NCI-H510A treated with DMSO at 0.1 percent for 48 hours (cell line): ENCODE measurements around the gene TTLL8.

Experiments
- DNase-seq: peaks from one replicate; lab custom pipeline; 2025; lab: John Stamatoyannopoulos, UW

Gene TTLL8

DNA sequence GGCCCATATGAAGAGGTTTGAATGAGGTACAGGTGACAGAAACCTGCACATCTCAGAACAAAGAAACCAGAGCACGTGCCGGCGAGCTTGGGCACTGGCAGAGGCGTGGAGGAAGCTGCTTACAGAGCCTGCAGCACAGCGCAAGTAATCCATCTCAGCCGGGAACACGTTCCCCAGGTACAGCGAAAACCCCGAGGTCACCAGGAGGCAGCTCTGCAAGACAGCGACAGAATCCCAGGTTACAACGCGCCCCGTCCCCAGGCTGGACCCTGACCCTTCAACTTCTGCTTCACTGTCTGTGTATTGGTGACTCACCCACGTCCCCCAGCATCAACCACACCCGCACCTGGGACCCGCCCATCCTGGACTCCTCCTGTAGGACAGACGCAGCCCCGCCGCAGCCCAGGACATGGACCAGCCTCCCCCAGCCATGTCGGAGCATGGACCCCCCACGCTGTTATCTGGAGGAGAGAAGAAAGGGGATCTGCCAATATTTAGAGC, 24.9 kb upstream of the TTLL8 start:
- DNase-seq = no peak

DNA sequence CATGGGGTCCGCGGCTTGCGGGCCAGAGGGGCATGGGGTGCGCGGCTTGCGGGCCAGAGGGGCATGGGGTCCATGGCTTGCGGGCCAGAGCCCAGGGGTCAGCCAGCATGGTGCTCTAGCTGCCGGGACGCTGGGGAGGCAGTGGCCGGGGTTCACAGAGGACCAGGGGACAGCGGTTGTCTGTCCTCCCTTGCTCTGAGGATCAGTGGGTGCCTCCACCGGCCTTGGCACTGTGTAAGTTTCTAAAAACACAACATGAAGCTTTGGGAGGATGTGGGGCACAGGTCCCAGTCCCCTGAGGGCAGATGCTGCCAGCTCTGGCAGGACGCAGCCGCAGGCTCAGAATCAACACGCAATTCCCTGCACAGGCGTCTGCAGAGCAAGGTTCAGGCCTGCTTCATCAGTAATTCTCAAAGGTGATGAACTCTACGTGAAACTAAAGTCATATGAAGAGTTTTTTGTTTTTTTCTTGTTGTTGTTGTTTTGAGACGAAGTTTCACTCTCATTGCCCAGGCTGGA, 24.2 kb upstream of the TTLL8 start:
- DNase-seq = no peak

DNA sequence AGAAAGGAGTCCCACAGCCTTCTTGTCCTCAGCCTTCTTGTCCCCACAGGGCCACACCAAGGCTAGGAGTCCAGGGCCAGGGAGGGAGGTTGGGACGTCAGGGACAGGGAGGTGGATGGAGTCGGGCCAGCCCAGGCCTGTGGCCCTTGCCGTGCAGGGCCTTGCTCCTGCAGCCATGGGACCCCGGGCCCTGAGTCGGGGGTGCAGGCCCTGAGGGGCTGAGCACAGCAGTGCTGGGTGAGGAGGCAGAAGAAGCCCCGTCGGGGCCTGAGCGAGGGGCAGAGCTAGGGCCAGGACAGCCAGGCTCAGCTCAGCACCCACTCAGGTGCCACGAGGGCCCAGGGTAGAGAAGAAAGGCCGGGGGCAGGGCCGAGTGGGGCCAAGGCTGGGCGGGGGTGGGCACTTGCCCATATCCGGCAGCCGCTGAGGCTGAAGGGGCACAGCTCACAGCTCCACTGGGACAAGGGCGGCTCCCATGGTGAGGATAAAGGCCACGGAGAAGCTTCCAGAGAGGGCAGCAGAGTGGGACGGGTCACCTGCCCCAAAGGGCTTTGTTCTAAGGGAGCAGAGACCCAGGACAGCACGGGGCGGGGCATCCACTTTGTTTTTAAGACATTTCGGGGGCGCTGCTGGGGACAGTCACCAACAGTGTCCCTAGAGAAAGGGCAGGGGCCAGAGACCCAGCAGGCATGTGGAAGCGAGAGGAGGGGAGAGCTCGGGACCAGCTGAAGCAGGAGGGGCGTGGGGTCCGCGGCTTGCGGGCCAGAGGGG, 23.5 kb upstream of the TTLL8 start:
- DNase-seq = no peak

DNA sequence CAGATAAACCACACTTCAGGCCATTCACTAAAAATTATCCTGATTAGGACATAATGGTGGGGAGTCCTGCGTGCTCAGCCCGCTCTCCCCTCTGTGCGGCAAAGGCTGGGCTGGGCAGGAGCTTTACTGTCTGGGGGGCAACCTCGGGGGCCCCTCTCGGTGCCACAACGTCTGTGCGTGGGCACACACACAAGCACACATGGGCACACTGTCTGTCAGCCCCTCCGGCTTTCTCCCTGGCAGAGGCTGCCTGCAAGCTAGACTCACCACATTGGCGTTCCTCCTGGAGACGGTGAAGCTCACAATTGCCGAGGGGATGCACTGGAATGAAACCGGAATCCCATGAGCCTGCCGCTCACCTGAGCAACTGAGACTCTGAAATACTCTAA, 22.0 kb upstream of the TTLL8 start:
- no peak for DNase-seq

DNA sequence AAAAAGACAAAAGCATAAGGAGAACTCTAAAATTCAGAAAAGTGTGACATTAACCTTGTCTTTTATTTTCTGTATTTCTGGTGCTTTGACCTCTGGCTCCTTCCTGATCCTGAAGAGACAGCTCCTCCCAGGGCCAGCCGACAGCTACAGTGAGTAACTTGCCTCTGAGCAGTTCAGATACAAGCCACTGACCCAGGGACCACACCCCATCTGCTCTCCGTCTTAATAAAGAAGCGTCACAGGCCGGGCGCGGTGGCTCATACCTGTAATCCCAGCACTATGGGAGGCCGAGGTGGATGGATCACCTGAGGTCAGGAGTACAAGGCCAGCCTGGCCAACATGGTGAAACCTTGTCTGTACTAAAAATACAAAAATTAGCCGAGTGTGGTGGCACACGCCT, 20.7 kb upstream of the TTLL8 start:
- no peak for DNase-seq

DNA sequence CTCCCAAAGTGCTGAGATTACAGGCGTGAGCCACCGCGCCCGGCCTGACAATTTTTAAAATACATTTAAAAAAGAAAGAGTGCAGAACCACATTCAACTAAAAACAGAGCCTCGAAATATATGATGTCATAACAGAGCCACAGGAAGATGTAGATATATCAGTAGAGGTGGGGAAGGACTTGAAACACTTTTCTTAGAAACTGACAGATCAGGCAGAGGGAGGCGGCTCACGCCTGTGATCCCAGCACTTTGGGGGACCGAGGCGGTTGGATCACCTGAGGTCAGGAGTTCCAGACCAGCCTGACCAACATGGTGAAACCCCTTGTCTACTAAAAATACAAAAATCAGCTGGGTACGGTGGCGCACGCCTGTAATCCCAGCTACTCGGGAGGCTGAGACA, 20.1 kb upstream of the TTLL8 start:
- DNase-seq = no peak

DNA sequence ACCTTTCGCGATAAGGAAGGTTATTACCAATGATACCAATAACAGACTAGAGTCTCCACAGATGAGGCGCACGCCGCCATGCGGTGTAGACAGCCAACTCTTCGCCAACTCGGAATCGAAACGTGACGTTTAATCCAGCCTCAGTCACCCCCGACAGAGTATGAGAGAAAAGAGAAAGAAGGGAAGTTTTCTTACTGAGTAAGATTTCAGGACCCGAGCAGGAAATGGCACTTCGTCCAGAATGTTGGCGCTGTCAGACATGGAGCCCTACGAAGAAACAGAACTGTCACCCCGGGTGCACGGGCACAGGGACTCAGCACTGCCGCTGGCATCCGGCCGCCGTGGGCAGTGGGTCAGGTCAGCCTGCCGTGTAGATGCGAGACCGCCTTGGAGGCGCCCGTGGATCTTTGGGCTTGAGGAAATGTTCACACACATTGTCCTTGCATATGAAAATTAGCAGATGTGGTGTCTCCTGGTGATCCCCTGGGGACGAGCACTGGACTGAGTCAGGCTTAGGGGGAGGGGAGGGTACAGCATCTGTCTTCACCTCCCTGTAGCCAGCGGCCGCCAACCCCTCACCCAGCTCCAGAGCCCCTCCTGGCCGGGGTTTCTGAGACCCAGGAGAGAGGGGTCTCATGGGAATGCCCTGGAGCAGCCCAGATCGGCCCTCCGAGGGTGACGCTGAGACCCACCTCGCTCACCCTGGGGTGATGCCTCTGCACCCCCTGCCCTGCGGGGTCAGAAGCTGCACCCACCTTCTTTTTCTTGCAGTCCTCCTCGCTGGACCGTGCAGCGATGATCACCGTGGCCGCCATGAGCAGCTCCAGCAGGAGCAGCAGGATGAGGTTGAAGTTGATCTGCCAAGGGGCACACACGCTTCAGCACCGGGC, 18.8 kb upstream of the TTLL8 start:
- DNase-seq = no peak

DNA sequence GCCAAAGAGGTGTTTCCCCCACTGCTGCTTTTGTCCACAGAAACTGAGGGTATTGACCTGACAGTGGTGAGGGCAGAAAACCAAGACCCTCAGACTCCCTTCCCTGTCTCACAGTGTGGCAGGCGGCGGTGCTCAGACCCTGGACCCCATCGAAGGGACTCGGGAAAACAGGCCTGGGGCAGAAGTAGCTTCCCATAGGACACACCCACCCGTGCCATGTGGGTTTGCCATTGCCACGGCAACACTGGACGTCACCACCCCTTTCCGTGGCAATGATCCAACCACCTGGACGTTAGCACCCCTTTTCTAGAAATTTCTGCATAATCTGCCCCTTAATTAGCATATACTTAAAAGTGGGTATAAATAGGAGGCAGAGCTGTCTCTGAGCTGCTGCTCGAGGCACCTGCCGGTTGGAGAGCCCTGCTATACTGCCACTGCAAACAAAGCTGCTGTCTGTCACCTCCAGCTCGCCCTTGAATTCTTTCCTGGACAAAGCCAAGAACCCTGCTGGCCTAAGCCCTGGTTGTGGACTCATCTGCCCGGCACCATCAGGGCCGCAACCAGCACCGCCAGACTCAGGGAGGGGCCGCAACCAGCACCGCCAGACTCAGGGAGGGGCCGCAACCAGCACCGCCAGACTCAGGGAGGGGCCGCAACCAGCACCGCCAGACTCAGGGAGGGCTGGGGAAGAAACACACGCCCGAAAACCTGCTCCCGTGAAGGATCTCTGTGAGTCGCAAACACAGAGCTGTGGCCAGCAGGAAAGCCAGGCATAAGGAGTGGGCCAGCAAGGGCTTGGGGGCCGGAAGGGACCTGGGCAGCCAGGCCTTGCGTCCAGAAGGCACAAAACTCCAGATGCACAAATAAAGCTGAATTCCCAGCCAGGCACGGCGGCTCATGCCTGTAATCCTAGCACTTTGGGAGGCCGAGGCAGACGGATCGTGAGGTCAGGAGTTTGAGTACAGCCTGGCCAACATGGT, 16.7 kb upstream of the TTLL8 start:
- DNase-seq = peak; percentile 71

- DNase-seq = no peak
These were observed 16.0 kb upstream of the TTLL8 start for GRCh38 chr22:50074056-50074455.

- DNase-seq = no peak
These were observed 14.8 kb upstream of the TTLL8 start for GRCh38 chr22:50072714-50073538.

DNA sequence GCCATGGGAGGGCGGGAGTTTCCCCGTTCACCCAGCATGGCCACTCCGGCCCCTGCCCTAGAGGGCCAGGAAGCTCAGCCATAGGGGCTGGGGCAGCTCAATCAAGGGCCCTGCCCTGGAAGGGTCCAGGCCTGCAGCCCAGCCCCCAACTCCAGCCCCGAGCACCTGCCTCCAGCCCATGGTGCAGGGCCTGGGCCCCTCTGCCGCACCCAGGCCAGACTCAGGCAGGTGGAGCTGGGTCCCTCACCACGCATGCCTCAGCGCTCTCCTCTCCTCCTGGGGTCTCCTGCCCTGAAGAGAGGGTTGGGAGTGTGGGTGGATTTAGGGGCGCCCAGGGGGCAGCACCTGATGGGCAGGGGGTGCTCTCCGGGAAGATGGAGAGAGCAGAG, 14.1 kb upstream of the TTLL8 start:
- no peak for DNase-seq

DNA sequence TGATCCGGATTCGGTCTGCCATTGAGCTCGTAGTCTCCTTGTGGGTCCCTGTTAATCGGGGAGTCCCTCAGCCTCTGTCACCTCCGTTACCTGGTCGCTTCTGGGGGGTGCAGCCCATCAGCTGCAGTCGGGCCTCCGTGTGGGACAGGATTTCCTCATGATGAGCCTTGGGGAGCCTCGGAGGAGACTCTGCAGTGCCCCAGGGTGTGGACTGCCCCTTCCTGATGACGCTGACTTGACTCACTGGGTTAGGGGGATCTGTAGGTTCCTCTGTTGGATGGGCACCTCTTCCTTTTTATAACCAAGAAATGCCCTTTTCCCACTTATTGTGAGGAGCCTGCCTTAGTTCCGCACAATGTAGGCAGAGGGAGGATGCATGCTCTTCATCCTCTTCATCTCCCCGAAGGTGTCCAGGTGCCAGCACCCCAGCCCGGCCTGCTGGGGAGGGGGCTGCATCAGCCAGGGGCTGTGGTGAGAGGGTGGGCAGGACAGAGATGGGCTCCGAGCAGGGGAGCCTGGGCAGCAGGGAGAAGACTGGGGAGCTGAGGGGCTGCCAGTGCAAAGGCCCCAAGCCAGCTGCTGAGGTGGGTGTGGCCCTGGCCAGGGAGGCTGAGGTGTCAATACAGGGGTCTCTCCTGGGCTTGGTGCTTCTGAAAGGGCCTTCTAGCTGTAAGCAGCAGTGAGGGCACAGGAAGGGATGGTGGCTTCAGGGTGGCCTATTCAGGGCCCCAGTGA, 13.5 kb upstream of the TTLL8 start:
- DNase-seq = no peak

DNA sequence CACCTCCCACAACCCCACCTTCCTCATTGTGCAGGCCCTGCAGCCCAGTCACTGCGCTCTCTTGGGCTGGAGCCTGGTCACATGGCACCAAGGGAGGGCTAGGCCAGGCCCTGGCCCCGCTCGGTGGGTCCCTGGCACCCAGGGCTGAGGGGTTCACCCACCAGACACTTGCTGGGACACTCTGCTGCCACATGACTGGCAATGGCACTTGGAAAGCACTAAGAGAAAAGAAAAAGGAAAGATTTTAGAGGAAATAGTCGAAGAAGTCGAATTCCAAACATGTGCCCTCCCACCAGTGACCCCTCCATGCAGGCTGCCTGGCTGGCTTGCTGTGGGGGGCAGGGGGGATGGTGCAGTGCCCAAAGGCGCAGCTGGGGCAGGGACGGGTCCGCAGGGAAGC, 12.3 kb upstream of the TTLL8 start:
- DNase-seq = no peak

GRCh38 chr22:50068096-50068495, 10.0 kb upstream of the TTLL8 start:
- DNase-seq = no peak

DNA sequence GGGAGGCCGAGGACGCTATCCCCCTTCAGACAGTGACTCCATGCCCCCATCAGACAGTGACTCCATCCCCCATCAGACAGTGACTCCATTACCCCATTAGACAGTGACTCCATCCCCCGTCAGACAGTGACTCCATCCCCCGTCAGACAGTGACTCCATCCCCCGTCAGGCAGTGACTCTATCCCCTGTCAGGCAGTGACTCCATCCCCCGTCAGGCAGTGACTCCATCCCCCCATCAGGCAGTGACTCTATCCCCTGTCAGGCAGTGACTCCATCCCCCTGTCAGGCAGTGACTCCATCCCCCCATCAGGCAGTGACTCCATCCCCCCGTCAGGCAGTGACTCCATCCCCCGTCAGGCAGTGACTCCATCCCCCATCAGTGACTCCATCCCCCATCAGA, 9.1 kb upstream of the TTLL8 start:
- DNase-seq = no peak

DNA sequence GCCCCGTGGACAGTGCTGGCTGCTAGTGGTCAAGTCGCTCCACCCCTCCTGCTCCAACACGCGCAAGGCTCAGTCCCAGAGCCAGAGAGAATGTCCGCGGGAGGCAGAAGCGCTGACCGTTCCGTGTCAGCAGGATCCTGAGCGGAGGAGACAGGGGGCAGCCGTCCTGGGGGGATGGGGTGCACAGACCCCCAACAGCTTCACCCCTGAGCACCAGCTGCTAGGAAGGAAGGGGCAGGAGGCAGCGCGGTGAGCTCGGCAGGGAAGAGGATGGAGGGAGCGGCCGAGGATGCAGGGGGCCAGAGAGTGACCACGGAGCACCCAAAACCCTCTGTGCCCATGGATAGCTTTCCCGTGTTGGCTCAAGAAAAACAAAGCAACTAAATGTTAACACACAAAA, 6.4 kb upstream of the TTLL8 start:
- no peak for DNase-seq

DNA sequence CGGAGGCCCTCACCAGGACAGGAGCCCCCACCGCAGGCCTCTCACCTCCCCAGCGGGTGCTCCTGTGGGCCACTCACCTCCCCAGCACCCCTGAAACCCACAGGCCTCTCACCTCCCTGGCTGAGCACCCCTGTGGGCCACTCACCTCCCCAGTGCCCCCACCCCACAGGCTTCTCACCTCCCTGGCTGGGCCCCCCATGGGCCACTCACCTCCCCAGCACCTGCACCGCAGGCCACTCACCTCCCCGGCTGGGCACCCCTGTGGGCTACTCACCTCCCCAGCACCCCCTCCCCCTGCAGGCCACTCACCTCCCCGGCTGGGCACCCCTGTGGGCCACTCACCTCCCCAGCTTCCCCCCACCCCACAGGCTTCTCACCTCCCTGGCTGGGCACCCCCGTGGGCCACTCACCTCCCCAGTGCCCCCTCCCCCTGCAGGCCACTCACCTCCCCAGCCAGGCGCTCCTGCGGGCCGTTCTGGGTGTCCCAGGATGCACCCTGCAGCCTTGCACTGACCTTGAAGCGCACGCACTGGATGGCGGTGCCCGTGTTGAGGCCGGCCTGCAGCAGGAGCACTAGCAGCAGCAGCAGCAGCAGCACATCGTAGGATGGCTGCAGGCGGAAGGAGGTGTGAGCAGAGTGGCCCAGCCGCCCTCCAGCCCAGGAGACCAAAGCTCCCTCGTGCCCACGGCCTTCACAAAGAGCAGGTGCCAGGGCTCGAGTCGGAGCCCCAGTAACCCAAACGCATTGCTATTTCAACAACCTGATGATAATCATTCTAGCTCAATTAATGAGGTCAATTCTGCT, 5.7 kb upstream of the TTLL8 start:
- no peak for DNase-seq

DNA sequence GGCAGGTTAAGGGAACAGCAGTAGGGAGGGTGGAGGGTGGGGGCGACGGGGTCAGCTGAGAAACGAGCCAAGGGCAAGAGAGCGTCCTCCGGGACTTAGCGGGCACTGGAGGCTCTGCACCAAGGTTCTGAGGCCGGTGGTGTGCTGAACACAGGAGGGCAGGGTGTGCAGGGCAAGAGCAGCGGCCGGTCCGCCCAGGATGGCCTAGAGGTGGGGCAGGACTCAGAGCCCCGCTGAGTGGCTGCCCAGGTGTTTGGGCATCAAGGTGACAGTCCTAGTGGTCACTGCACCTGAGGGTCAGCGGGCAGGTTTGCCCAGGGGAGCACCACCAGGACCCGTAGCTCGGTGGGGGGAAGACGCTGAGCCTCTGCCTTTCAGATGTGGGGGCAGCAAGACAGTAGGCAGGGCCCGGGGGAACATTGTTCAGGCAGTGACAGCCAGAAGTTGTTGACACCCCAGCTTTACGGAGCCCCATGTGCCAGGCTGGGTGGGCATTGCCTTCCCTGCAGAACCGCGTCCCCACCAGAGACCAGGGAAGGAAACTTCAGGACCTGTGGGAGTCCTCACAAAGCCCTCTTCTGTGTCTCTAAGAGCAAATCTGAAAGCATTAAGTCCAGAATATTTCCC, 4.5 kb upstream of the TTLL8 start:
- no peak for DNase-seq

GRCh38 chr22:50061824-50062355, 3.8 kb upstream of the TTLL8 start:
- DNase-seq = no peak
